ENCODE data around the gene CPLX3.

CPLX3 gene

DNA sequence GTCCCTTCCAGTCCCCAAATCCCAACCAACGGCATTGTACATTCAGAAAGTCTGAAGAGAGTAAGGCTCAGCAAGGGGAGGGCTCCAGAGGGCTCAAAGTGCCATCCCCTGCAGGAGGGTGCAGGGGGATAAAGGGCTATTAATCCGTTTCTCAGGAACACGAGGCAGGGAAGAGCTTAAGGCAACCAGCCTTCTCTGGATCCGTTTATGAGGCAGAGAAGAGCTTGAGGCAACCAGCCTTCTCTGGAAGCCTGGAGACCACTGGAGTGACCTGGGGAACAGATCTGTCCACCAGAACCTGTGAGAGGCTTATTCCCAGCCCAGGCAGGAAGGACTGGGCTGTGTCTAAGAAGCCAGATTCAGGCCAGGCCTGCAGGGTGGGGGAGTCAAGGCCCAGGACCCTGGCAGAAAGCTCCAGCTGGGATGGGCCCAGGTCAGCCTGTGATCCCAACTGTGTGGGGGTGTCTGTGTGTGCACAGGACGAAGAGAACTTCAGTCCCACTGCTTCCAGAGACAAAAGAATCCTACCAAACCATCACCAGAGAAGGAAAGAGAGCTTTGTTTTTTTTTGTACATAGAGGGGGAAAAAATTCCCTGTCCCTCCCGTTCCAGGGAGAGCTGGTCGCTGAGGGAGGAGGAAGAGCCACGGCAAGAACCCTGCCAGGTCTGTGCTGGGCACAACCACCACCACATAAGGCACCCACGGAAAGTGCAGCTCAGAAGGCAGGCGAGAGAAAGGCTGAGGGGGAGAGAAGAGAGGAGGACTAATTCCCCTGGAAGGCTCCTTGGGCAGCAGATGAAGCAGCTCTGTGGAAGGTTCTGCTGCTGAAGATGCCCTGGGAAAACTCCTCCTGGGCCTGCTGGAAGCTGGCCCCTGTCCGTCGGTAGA lies 18.1 kb downstream of the CPLX3 start:
- no peak for DNase-seq (ENCODE audit: low read depth in 2 of 2)

DNA sequence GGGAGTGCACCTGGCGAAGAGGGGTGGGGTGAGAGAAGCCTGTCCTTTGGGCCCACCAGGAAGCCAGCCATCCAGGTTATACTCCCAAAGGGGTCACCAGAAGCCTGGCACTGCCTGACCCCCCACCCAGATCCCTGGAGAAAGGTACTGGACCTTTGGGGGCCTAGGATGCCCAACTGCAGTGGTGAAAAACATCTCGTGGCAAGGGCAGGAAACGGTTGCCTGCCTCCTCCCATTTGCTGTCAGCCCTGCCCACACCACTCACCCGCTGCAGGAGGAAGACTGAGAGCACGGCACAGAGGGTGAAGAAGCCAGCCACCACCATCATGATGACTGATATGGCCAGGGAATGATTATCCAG lies 18.8 kb downstream of the CPLX3 start:
- no peak for DNase-seq (ENCODE audit: low read depth in 2 of 2)

DNA sequence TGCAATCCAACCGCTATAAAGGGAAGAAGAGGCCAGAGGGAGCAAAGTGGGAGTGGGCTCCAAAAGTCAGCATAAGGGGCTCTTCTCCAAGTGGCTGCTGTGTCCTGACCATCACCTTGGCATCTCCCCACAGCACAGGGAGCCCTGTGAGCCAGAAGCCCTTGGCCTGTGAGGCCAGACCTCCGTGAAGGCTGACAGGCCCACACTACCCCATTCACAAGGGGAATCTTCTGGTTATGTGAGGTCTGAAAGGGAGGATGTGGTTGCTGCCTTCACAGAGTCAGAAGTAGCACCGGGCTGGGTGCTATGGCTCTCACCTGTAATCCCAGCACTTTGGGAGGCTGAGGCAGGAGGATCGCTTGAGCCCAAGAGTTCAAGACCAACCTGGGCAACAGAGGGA lies 19.2 kb downstream of the CPLX3 start:
- no peak for DNase-seq (ENCODE audit: low read depth in 2 of 2)

DNA sequence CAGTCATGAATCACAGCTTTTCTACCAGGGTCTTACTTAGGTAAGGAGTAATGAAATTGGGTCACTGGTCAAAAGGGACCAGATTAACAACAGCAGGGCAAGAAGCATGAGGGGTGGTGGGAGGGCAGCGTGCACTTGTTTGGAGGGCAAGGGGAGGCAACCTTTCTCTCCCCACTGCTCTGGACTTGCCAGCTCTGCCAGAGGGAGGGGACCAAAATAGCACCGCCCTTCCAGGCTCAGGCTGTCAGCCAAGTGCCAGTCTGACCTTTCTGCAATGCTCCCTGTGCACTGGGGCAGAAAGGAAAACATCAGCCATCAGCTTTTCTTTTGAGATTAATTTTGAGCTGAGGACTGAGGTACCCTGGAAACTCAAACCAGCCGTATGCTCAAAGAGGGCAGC lies 21.0 kb downstream of the CPLX3 start:
- no peak for DNase-seq (ENCODE audit: low read depth in 2 of 2)

DNA sequence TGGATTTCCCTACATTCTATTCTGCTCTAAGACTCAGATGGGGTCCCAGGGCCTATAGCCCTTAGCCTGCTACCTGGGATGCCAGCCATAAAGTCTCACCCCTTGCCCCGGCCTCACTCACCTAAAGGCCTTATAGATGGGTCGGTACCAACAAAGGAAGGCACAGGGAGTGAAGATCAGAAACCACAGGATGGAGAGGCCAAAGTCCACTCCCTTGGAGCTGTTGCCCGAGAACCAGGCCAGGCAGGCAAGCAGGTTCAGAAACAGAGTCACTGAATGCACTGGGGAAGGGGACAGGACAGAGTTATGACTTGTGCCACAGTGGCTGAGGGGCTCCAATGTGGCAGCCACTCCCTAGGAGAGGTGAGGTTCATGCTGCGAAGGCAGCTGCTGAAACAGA lies 24.0 kb downstream of the CPLX3 start:
- no peak for DNase-seq (ENCODE audit: low read depth in 2 of 2)

DNA sequence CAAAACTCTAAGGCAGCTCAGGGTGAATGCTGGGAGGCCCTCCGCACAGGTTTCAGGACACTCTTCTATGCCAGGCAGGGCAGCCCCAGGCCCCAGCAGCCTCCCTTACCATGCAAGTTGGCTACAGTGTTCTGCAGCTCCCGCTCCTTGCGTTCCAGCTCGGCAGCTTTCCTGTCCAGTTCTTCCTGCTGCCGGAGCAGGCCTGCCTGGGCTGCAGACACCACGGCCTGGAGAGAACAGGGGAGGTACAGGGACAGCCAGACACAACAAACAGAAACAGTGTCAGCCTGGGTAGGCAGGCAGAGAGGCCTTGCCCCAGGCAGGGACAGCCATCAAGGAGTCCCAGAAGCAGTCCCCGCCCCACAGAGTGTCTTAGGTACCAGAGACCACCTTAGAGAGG lies 25.5 kb downstream of the CPLX3 start:
- DNase-seq (ENCODE audit: low read depth in 2 of 2): no peak

DNA sequence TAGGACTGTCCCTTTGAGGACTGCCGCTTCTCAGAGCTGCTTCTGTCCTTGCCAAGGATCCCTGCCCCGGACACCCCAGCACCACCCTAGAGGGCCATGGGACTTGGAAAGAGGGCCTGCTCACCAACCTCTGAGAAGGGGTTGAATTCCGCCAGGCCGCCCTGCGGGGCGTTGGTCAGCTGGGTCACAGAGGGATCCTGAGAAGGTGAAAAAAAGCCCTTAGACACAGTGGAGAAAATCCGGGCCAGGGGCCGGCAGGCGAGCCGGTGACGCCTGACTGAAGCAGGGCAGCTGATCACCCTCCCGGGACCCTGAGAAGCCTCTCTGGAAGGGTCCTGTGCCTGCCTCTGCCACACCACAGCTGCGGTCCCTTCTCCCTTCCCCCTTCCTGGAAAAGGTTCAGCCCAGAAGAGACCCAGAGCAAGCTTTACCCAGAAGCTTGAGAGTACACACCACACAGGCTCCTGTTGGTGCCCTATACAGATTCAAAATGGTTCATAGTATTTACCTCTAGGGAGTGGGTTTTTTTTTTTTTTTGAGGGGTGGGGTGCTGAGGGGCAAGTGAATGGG lies 28.1 kb downstream of the CPLX3 start:
- DNase-seq (ENCODE audit: low read depth in 2 of 2): no peak

DNA sequence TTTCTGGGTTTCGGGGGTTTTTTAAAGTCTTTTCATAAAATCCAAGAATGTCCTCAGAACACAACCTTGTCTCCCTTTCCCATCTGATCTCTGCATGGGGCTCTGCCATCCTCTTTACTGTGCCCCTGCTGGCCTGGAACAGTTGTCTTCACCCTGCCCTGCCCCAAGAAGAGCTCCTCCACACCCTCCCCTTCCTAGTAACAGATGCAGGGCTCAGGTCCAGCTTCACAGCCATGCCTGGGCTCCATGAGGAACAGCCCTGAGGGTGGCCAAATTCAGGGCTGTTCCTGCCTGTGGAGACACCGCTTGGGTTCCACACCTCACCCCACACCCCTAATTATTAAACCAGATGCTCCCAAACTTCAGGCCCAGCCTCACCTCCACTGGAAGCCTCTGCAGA lies 29.4 kb downstream of the CPLX3 start:
- DNase-seq (ENCODE audit: low read depth in 2 of 2): no peak

DNA sequence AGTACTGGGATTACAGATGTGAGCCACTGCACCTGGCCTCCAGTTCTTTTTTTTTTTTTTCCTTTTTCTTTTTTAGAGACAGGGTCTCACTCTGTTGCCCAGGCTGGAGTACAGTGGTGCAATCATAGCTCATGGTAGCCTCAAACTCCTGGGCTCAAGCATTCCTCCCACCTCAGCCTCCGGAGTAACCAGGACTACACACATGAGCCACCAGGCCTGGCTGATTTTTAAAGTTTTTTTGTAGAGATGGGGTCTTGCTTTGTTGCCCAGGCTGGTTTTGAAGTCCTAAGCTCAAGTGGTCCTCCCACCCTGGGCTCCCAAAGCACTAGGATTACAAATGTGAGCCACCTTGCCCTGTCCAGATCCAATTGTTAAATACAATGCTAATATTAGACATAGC lies 30.1 kb downstream of the CPLX3 start:
- no peak for DNase-seq (ENCODE audit: low read depth in 2 of 2)

DNA sequence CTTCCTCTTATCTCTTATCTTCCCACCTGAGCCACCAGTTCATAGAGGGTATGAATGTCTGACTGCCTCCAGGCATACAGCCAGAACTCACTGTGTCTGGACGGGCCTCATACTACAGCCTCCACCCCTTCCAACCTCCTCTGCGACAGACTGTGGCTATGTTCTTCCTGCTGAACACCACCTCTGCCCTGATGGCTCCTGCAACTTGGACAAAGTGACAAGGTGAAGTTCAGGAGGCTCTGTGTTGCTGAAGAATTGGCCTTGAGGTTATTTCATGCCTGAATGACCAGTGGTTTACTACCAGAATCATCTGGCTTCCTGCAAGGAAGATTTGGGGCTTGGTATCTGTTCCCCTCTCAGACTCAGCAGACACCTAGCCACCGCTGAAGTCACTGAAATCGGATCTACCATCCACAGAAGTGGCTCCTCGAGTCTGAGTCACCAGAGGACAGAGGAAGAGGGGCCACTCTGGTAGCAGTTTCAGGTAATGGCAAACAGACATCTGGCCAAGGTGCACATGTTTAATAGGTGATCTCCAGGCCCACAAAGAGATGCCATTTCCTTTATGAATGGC lies 30.7 kb downstream of the CPLX3 start:
- DNase-seq (ENCODE audit: low read depth in 2 of 2): no peak

DNA sequence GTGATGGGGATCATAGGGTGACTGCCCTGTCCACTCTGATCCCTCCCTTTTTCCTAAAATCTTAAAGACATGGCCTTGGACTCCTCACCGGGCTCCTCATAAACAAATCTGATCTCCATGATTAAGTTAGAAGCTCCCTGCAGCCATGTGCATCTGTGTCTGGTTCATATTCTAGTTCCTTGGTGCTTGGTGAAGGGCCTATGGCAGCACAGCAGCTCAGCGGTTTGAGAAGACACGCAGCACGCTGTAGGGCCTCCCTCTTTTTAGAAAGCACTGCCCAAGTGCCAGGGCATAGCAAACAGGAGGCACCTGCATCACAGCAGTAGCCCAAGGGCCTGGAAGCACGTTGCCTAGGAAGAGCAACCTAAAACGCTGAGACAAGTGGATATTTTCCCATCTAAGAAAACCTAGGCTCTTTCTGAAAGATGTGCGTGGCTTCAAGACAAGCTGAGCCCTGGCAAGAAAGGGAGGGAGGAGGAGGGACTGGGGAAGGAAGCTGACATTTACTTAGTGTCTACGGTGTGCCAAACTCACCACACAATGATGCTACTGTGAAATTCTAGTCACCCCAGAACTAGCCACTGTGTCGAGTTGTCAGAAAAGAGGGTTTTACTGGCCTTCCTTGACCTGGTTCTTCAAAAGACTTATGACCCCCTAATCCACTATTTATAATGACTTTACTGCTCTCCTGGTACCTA lies 31.4 kb downstream of the CPLX3 start:
- no peak for DNase-seq (ENCODE audit: low read depth in 2 of 2)

DNA sequence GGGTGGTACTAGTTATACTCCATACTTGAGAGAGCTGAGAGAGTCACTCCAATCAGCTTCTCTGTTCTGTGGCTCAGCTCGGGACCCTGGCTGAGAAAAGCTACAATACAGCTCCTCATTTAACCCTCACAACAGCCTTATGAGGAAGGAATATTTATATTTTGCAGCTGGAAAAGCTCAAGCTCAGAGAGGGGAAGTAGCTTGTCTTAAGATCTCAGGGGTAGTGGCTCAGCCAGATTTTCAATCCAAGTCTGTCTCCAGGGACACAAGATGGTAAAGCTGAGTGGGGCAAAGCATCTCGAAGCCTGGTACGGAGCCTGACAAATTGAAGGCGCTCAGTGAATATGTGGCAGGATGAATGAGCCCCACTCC lies 31.9 kb downstream of the CPLX3 start:
- DNase-seq (ENCODE audit: low read depth in 2 of 2): no peak

DNA sequence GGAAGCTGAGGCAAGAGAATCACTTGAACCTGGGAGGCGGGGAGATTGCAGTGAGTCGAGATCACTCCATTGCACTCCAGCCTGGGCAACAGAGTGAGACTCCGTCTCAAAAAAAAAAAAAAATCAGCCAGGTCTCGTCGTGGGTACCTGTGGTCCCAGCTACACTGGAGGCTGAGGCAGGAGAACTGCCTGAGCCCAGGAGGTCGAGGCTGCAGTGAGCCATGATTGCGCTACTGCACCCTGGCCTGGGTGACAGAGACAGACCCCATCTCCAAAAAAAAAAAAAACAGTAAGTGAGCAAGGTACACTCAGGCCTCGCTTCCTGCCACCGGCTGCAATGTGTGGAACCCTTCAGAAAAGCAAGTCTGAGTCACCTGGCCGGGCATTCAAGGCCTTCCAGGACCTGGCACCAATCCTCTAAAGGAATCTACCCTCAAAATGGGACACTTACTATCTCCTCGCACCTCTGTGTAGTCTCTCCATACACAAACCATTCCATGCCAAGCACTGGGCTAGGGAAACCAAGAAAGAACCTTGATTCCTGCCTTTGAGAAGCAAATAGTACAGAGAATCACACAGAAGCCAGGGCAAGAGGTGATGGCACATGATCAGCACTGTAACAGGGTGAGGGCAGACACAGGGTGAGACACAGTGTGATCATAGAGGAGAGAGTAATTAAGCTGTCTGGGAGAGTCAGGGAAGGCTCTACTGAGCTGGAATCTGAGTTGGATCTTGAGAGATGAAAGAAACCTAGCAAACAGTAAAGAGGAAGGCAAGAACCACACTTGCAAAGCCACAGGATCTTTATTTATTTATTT lies 37.0 kb downstream of the CPLX3 start:
- no peak for DNase-seq (ENCODE audit: low read depth in 2 of 2)

DNA sequence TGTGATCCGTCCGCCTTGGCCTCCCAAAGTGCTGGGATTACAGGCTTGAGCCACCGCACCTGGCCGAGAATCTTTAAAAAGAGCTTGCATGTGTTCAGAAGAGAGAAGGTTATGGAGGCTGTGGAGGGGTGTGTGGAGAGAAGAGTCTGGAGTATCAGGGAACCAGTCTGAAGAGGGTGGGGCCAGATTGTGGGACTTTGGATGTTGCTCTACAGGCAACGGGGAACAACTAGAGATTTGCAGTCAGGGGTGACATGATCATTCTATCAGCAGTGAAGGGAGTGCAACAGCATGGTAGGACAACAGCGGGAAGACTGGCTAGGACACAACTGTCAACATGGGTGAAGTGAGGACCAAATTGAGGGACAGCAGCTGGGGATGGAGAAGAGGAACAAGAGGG lies 37.9 kb downstream of the CPLX3 start:
- no peak for DNase-seq (ENCODE audit: low read depth in 2 of 2)

DNA sequence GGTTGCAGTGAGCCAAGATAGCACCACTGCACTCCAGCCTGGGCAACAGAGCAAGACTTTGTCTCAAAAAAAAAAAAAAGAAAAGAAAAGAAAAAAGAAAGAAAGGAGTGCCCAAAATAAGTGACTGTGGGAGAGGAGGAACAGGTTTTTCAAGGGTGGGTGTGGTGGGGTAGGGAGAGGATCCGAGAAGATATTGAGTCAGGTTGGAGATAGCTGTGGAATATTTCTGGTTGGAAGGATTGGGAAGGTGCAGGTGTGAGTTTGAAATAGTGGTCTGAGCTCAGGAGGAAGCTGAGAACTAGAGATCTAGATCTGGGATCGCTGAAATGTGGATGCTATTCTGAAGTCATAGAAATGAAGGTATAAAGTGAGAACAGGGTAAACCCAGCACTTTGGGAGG lies 38.9 kb downstream of the CPLX3 start:
- no peak for DNase-seq (ENCODE audit: low read depth in 2 of 2)

DNA sequence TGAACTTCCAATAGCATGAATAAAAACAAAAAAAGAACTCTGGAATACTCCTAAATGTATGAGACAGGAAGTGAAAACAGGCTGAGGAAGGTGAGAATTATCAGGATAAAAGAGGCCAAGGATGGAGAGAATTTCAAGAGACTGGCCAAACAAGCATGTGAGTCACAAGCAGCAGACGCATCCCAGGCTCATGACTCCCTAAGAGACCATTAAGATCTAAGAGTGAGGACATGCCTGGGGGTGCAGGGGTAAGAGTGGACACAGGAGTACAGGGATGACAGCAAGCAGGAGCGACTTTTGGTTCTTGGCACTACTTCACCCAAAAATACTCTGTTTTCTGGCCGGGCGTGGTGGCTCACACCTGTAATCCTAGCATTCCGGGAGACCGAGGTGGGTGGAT lies 39.7 kb downstream of the CPLX3 start:
- no peak for DNase-seq (ENCODE audit: low read depth in 2 of 2)

DNA sequence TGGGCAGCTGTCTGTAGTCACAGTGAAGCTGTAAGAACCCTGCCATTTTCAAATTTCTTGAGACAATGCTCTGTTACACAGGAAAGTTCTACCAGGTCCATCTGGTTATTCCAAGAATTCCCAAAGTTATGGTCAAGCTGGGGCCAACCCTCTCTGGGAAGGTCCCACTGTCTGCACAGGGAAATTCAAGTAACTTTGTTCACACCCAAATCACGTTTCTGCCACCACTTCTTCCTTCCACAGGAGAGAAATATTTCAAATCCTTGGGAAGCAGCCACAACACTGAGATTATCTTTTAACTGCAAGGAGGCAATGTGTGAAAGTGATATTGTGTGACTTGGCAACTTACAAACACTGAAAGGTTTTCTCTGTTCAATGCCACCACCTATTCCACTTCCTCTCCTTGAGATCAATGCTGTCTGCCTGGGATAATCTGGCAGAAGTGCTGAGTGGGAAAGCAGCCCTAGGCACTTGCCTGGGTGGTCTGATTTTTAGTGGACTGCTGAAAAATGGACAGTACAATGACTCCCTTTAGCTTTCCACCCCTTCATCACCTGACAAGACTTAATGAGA lies 41.1 kb downstream of the CPLX3 start:
- DNase-seq (ENCODE audit: low read depth in 2 of 2): no peak

DNA sequence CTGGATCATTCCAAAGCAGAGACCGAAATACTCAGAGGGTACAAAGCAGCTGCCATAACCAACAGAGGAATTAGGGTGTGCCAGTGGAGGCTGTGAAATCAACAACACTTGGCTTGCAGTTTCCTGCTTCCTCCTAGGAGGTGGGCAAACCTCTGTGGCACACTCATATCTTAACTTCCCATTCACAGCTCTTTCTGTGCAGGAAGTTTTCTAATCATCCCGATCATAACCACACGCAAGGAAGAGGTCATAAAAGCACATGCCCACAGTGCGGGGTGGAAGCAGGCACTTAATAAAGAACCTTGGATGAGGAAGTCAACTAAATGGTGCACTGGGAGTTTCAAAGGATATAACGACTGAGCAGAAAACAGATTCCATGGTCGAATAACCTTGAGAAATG lies 41.6 kb downstream of the CPLX3 start:
- no peak for DNase-seq (ENCODE audit: low read depth in 2 of 2)

DNA sequence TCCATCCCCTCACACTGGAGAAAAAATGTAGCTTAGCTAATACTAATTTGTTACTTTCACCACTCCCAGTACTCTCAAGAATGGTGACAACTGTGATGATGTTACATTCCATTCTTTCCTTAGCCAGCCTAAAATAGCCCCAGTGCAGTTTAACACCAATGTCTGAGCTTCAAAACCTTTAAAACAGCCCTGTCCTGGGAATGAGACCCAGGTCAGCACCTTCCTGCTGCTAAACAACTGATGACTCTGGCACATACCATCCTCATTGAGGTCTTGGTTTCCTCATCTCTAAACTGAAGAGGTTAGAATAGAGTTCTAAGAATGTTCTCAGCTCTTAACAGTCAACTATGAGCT lies 42.9 kb downstream of the CPLX3 start:
- DNase-seq (ENCODE audit: low read depth in 2 of 2): no peak

DNA sequence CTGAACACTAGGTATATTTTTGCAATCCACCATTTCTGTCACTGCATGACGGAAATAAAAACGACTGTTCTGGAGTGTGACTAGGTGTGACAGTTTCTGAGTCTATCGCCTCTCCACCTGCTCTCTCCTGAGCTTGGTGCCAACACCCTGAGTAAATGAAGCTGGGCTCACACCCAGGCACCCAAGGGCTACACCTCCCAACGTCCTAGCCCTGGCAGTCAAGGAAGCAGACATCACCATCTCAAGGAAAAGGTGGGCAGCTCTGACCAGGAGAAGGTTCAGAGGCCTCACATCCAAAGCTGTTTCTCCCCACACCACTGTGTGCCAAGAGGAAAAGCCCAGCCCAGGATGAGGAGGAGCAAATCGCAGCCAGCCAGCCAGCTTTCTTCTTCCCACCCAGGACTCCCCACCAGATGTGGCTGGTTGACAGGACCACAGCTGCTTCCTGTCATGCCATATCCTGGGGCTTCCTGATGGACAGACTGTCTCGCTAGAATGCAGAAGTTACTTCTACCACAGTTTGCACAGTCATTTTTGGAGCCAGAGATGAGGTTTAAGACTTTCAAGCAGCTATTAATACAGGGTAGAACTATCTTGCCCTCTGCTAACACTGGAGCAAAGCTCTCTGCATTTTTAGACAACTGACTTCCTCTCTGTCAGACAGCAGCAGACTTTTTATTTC lies 43.4 kb downstream of the CPLX3 start:
- DNase-seq (ENCODE audit: low read depth in 2 of 2): no peak

Data from stimulated activated CD8-positive, alpha-beta memory T cell treated with anti-CD3 and anti-CD28 coated beads, Interleukin-15, amount 100 ng/mL, for 4 hours (primary cell).